ENCODE data around the gene TMEM145.
"Not testable (repeated sequence)": the region's sequence is repeated elsewhere in the genome, so short reads cannot be mapped to it uniquely, and the experiment has no call there.

Gene TMEM145

DNA sequence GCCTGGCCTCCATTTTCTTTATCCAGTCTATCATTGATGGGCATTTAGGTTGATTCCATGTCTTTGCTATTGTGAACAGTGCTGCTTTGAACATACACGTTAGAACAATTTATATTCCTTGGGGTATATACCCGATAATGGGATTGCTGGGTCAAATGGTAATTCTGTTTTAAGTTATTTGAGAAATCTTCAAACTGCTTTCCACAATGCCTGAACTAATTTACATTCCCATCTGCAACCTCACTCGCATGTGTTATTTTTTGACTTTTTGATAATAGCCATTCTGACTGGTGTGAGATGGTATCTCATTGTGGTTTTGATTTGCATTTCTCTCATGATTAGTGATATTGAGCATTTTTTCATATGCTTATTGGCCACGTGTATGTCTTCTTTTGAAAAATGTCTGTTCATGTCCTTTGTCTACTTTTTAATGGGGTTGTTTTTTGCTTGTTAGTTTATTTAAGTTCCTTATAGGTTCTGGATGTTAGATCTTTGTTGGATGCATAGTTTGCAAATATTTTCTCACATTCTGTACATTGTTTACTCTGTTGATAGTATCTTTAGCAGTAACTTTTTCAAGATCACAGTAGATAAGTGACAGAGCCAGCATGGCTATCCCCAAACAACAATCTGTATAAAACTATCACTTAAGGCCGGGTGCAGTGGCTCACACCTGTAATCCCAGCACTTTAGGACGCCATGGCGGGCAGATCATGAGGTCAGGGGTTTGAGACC lies 26.2 kb downstream of the TMEM145 start:
- not testable (repeated sequence) for DNase-seq

DNA sequence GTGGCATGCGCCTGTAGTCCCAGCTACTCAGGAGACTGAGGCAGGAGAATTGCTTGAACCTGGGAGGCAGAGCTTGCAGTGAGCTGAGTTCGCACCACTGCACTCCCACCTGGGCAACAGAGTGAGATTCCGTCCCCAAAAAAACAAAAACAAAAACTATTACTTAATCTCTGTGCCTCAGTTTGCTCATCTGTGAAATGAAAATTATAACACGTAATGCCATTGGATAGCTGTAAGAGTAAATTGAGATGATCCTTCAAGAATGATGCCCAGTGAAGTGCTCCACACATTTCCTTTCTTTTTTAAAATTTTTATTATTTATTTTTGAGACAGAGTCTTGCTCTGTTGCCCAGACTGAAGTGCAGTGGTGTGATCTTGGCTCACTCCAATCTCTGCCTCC lies 26.8 kb downstream of the TMEM145 start:
- DNase-seq = not testable (repeated sequence)

DNA sequence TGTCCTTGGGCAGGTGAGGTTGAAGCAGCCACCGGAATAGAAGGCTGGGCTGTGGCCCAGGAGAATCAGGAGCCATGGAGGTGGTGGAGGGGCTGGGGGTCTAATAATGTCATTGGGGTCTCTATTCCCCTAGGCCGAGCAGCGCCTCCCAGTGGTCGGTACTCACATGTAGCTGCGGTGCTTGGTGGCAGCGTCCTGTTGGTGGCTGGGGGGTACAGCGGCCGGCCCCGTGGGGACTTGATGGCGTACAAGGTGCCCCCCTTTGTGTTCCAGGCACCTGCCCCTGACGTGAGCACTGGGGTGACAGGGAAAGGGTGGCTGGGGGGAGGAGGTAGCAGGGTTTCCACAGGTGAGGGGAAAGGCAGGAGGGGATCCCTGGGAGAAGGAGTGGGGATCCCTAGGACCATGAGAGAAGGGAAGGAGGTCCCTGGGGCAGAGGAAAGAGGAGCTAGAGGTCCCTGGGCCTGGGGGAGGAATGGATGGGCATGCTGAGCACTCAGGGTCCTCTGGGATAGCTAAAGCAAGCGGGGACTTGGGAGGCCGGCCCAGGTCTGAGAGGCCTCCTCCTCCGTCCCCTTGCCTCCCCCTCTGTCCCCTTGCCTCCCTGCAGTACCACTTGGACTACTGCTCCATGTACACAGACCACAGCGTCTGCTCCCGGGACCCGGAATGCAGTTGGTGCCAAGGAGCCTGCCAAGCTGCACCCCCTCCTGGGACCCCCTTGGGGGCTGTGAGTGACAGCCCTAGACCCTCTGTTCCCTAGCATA lies 30.4 kb downstream of the TMEM145 start:
- DNase-seq = no peak

GRCh38 chr19:42344336-42344893 lies 31.3 kb downstream of the TMEM145 start:
- no peak for DNase-seq

DNA sequence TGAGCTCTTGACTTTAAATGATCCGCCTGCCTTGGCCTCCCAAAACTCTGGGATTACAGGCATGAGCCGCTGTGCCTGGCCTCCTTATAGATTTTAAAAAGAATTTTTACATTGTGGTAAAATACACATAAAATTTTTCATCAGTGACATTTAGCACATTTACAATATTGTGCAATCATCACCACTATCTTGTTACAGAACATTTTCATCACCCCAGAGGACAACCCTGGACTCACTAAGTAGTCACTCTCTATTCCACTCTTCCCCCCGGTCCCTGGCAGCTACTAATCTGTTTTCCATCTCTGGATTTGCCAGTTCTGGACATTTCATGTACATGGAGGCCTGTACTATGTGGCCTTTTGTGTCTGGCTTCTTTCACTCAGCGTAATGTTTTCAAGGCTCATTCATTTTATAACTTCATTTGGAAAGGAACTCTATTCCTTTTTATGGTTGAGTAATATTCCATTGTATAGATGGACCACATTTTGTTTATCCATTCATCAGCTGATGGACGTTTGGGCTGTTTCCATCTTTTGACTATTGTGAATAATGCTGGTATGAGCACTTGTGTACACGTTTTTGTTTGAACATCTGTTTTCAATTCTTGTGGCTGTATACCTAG lies 32.2 kb downstream of the TMEM145 start:
- no peak for DNase-seq

- no peak for DNase-seq
These were observed 35.1 kb downstream of the TMEM145 start for GRCh38 chr19:42348211-42348610.

DNA sequence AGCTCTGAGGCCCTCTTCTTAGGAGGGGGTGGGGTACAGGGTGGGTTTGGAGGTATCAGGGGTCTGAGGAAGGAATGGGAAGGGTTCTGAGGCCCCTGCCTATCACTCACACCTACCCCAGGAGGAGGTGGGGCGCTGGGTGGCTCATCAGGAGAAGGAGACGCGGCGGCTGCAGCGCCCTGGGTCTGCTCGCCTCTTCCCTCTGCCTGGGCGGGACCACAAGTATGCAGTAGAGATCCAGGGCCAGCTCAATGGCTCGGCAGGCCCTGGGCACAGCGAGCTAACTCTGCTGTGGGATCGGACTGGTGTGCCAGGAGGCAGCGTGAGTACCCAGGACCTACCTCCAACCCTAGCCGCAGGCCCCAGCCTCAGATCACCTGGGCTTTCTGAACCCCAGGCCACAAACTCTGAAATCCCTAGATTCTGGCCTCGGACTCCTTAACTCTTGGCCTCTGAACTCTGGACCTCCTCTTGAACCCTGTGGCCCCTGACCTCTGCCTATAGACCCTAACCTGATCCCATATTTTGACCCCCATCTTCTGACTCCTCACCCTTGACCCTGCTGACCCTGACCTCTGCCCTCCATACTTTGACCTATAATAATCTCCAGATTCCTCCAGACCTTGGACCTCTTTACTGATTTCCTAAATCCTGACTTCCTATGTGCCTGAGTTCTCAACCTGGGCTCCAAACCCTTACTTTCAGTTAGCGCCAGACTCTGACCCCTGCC lies 36.4 kb downstream of the TMEM145 start:
- no peak for DNase-seq

GRCh38 chr19:42350417-42350816 lies 37.3 kb downstream of the TMEM145 start:
- DNase-seq = no peak

DNA sequence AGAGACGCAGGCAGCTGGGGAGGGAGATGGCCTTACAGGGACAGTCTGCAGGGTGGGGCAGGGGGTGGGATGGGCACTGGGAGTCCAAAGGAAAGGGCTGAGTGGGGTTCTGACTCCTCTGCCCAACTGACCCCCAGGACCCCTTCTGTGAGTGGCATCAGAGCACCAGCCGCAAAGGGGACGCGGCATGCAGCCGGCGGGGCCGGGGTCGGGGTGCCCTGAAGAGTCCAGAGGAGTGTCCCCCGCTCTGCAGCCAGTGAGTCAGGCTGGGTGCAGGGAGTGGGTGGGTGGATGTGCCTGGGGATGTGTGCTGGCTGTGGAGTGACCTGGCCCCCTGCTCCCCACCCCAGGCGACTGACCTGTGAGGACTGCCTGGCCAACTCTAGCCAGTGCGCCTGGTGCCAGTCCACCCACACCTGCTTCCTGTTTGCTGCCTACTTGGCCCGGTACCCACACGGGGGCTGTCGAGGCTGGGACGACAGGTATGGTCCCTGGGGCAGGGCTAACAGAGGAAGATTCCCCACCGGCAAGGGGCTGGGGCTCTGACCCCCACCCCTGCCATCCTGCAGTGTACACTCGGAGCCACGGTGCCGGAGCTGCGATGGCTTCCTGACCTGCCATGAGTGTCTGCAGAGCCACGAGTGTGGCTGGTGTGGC lies 38.1 kb downstream of the TMEM145 start:
- DNase-seq = no peak

DNA sequence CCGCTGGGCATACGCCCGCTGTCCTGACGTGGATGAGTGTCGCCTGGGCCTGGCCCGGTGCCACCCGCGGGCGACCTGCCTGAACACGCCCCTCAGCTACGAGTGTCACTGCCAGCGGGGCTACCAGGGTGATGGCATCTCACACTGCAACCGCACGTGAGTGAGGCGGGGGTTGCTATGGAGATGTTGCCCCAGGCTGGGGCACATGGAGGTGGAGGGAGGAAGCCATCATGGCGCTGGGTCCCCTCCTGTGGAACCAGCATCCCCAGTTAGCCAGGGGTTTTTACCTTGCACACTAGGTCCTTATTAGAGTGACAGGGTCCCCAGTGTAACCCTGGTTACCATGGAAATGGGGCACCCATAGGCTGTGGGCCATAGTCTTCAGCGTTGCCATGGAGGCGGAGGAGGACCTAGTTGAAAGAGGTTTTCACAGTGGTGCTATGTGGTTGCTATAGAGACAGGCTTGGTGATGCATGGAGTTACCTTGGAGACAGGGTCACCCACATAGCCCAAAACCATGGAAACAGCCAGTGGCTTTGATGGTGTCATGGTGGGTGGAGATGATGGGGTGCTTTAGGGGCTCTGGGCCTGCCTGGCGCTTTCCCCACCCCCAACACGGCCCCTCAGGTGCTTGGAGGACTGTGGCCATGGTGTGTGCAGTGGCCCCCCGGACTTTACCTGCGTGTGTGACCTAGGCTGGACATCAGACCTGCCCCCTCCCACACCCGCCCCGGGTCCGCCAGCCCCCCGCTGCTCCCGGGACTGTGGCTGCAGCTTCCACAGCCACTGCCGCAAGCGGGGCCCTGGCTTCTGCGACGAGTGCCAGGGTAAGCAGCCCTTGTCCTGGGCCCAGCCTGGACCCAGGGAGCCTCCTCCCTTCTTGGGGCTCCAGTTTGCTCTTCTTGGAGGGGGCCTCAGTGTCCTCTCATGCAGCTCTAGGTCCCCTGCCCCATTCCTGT lies 39.5 kb downstream of the TMEM145 start:
- no peak for DNase-seq

DNA sequence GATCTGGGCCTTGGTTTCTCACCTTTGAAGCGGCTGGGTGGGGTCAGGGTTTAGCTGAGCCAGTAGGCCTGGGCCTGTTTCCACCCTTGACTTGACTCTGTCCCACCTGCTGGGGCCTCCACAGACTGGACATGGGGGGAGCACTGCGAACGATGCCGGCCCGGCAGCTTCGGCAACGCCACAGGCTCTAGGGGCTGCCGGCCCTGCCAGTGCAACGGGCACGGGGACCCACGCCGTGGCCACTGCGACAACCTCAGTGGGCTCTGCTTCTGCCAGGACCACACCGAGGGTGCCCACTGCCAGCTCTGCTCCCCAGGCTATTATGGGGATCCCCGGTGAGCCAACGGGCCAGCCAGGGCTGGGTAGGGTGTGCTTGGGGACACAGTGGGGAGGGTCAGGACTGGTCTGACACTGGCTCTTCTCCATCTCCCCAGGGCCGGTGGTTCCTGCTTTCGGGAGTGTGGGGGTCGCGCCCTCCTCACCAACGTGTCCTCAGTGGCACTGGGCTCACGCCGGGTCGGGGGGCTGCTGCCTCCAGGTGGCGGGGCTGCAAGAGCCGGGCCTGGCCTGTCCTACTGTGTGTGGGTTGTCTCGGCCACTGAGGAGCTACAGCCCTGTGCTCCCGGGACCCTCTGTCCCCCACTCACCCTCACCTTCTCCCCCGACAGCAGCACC lies 40.4 kb downstream of the TMEM145 start:
- no peak for DNase-seq

GRCh38 chr19:42355896-42356295 lies 42.8 kb downstream of the TMEM145 start:
- DNase-seq = no peak

DNA sequence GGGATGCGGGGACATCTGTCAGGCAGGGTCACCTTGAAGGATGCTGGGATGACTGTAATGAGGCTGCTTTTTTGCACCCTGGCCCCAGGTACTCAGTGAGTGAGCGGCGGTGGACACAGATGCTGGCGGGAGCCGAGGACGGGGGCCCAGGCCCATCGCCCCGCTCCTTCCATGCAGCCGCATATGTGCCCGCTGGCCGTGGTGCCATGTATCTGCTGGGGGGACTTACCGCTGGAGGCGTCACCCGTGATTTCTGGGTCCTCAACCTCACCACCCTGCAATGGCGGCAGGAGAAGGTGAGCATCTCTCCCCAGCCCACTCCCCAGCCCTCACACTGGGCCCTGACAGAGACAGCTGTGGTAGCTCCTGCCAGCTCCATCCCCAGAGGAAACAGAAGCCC lies 43.6 kb downstream of the TMEM145 start:
- DNase-seq = no peak

DNA sequence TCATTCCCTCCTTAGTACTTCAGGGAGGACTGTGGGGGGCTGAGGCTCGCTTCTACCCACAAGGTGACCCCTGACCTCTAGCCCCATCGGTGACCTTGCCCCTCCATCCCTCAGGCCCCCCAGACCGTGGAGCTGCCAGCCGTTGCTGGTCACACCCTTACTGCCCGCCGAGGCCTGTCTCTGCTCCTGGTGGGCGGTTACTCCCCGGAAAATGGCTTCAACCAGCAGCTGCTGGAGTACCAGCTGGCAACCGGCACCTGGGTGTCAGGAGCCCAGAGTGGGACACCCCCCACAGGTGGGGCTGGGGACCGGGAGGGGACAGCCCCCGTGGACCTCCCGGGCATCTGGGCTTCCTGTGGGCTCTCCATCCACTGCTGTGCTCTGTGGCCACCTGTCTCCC lies 44.2 kb downstream of the TMEM145 start:
- no peak for DNase-seq

DNA sequence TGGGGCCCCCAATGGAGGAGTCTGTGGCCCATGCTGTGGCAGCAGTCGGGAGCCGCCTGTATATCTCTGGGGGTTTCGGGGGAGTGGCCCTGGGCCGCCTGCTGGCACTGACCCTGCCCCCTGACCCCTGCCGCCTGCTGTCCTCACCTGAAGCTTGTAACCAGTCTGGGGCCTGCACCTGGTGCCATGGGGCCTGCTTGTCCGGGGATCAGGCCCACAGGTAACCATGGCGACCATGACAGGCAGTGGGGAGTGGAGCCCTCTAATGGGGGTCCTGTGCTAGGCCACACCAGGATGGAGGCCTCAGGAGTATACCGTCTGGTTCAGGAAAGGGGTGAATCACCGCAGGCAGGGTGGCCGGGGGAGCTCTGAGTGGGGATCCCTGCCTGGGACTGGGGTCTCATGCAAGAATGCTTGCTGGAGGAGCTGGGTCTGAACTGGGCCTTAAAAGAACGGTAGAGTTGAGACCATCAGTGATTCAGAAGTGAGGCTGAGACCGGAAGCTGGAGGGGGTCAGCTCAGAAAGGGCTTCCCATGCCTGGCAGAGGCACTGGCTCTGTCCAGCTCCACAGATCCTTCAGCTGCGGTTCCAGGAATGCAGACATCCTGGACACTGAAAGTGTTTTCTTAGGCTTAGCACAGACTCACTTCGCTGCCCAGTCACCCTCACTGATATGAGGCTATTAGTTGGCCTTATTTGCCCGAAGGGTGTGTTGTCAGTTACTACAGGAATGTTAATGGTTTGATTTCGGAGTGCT lies 47.9 kb downstream of the TMEM145 start:
- no peak for DNase-seq

DNA sequence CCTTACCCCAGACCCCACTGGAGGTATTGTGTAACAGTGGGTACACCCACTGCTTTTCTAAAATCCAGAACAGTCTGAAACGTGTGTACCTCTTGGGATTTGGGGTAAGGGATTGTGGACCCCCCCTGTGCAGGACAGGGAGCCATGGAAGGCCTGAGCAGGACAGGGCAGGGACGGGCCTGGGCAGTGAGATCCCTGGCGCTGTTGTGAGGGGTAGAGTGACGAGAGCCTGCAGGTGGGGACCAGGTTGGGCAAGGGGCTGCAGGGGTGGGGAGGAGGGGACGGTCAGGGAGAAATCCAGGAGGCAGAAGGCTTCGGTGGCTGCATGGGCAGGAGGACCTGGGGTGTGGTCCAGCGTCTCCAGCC lies 48.4 kb downstream of the TMEM145 start:
- no peak for DNase-seq

DNA sequence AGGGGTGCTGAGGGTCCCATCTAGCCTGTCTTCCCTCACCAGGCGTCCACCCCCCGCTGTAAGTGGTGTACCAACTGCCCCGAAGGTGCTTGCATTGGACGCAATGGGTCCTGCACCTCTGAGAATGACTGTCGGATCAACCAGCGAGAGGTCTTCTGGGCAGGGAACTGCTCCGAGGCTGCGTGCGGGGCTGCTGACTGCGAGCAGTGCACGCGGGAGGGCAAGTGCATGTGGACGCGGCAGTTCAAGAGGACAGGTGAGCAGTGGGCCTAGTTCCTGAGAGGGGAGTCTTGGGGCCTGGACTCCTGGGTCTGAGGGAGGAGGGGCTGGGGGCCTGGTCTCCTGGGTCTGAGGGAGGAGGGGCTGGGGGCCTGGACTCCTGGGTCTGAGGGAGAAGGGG lies 49.2 kb downstream of the TMEM145 start:
- no peak for DNase-seq

GRCh38 chr19:42362891-42363440 lies 49.9 kb downstream of the TMEM145 start:
- no peak for DNase-seq

GRCh38 chr19:42363614-42364346 lies 50.7 kb downstream of the TMEM145 start:
- no peak for DNase-seq
